SJCRH30 (cell line): Measurements from ENCODE around the gene PDZD2. TPM values are rescaled to one million over a fixed set of nuclear protein-coding genes. Genes with fewer than 3 reads are reported as not detected.

ENCODE experiments used
- DNase-seq, 2 experiments: peaks; one replicate each; pipeline ENCODE4 v3.0.0-alpha.2; 2015 to 2020
- H3K27ac ChIP-seq: fragments of 250-450 bp; sonication (Bioruptor Pico); 2 replicates; pipeline ENCODE4 v1.5.1; 2020; ENCODE audit warnings: mild to moderate bottlenecking, moderate library complexity
- H3K27me3 ChIP-seq: fragments of 250-450 bp; sonication (Bioruptor Pico); 2 replicates; pipeline ENCODE4 v1.5.1; 2020; ENCODE audit warnings: mild to moderate bottlenecking, moderate library complexity
- H3K36me3 ChIP-seq: fragments of 250-450 bp; sonication (Bioruptor Pico); 2 replicates; pipeline ENCODE4 v1.5.1; 2020; ENCODE audit warnings: mild to moderate bottlenecking, moderate library complexity
- H3K4me1 ChIP-seq: fragments of 250-450 bp; sonication (Bioruptor Pico); 2 replicates; pipeline ENCODE4 v1.5.1; 2020; ENCODE audit warnings: mild to moderate bottlenecking, moderate library complexity
- H3K4me3 ChIP-seq: fragments of 250-450 bp; sonication (Bioruptor Pico); 2 replicates; pipeline ENCODE4 v1.5.1; 2020; ENCODE audit warnings: mild to moderate bottlenecking, moderate library complexity
- H3K9me3 ChIP-seq: fragments of 250-450 bp; sonication (Bioruptor Pico); replicated peaks from 2 replicates; pipeline ENCODE4 v1.5.1; 2020; ENCODE audit warnings: mild to moderate bottlenecking, moderate library complexity
- total RNA-seq: library from RNA; depleted of rRNA; stranded (reverse); fragments of >200 nt; shearing (Covaris generic); gene quantifications from 2 replicates; pipeline ENCODE4 v1.2.3, GENCODE V29; 2014; rRNA removed

PDZD2 gene
- total RNA-seq, 1 experiment from 2014 or later = 0.47 TPM

- Histone ChIP-seq H3K4me1 (no peaks in the 10 kb centered on the region), H3K27me3 (no peaks in the 10 kb centered on the region), H3K27ac (no peak overlapping the region), H3K4me3 (no peak overlapping the region), H3K36me3 (peaks cover 7% of the 10 kb centered on the region), H3K9me3 (no peaks in the 10 kb centered on the region)
- no peak for DNase-seq
Observed at GRCh38 chr5:32158679-32158975, 519.7 kb downstream of the PDZD2 start.

GRCh38 chr5:32159328-32160072 lies 520.6 kb downstream of the PDZD2 start:
- Histone ChIP-seq H3K9me3 (no peaks in the 10 kb centered on the region), H3K36me3 (peaks cover 3% of the 10 kb centered on the region), H3K4me3 (no peak overlapping the region), H3K4me1 (no peaks in the 10 kb centered on the region), H3K27ac (no peak overlapping the region), H3K27me3 (no peaks in the 10 kb centered on the region)
- DNase-seq = no peak

GRCh38 chr5:32160228-32160627 lies 521.3 kb downstream of the PDZD2 start:
- DNase-seq = no peak
- no peaks in the 10 kb centered on the region for H3K27me3 ChIP-seq

More at GRCh38 chr5:32160228-32160627, 521.3 kb downstream of the PDZD2 start:
- Histone ChIP-seq H3K27ac (no peak overlapping the region), H3K36me3 (peaks cover 6% of the 10 kb centered on the region), H3K4me1 (no peaks in the 10 kb centered on the region), H3K4me3 (no peak overlapping the region), H3K9me3 (no peaks in the 10 kb centered on the region)

Other genes with a start within 250 kb of the PDZD2 start
- gene DROSHA, start 107.0 kb upstream of the PDZD2 start, total RNA-seq = 104 and 105 TPM in 2 replicates
- 54.0 and 61.6 TPM in 2 replicates for gene C5orf22, start 106.8 kb upstream of the PDZD2 start, total RNA-seq